Upper lobe of right lung (tissue), 1 donor: Measurements from ENCODE around the gene HS6ST3. TPM values are rescaled to one million over a fixed set of nuclear protein-coding genes. Genes with fewer than 3 reads are reported as not detected.

Experiments used
- ATAC-seq: fragments of 200-7000 bp; cut with Tn5 transposase; one replicate; pipeline ENCODE4 v1.9.1; 2020; ENCODE audit warnings: mild to moderate bottlenecking, moderate library complexity
- DNase-seq: peaks from one replicate; pipeline ENCODE4 v3.0.0-alpha.2; 2020
- H3K27ac ChIP-seq: fragments of 200-600 bp; one replicate; pipeline ENCODE4 v1.8.0; 2022
- H3K27me3 ChIP-seq: fragments of 200-600 bp; one replicate; pipeline ENCODE4 v1.8.0; 2022; ENCODE audit warnings: mild to moderate bottlenecking
- H3K36me3 ChIP-seq: fragments of 200-600 bp; one replicate; pipeline ENCODE4 v1.8.0; 2022
- H3K4me1 ChIP-seq: fragments of 200-600 bp; one replicate; pipeline ENCODE4 v1.8.0; 2022
- H3K4me3 ChIP-seq: fragments of 200-600 bp; one replicate; pipeline ENCODE4 v1.8.0; 2022; ENCODE audit warnings: mild to moderate bottlenecking
- H3K9me3 ChIP-seq: fragments of 200-600 bp; one replicate; pipeline ENCODE4 v1.8.0; 2022
- intact Hi-C: fragments of 100-400 bp; cut with DNase I; formaldehyde crosslinking; loops from one replicate; pipeline ENCODE4 v1.11.0; 2022
- total RNA-seq: library from RNA; stranded (reverse); fragmentation: NEBNext Ultra II Directional; extraction: Animal tissue kit (Norgen Biotek cat#: 25700); gene quantifications from one replicate; pipeline ENCODE4 v1.2.1, GENCODE V29; 2021
- TF ChIP-seq, protein P1 (sequence below): fragments of 200-600 bp; IDR thresholded peaks from one replicate; pipeline ENCODE4 v1.8.0; 2022; ENCODE audit warnings: antibody characterized with exemption
- donor health status: DM: no; HTN: yes; CAD: no; lungs with severe emphysema.

The HS6ST3 gene
- total RNA-seq, 1 donor from 2014 or later: not detected

- Histone ChIP-seq H3K4me1 (no peaks in the 10 kb centered on the region), H3K27me3 (no peaks in the 10 kb centered on the region), H3K4me3 (no peak overlapping the region), H3K9me3 (no peaks in the 10 kb centered on the region), H3K36me3 (no peaks in the 10 kb centered on the region), H3K27ac (no peak overlapping the region)
- no peak for DNase-seq
- intact Hi-C loops: no loop called here
- TF ChIP-seq, protein P1, sequence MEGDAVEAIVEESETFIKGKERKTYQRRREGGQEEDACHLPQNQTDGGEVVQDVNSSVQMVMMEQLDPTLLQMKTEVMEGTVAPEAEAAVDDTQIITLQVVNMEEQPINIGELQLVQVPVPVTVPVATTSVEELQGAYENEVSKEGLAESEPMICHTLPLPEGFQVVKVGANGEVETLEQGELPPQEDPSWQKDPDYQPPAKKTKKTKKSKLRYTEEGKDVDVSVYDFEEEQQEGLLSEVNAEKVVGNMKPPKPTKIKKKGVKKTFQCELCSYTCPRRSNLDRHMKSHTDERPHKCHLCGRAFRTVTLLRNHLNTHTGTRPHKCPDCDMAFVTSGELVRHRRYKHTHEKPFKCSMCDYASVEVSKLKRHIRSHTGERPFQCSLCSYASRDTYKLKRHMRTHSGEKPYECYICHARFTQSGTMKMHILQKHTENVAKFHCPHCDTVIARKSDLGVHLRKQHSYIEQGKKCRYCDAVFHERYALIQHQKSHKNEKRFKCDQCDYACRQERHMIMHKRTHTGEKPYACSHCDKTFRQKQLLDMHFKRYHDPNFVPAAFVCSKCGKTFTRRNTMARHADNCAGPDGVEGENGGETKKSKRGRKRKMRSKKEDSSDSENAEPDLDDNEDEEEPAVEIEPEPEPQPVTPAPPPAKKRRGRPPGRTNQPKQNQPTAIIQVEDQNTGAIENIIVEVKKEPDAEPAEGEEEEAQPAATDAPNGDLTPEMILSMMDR: no peak
- no peak for ATAC-seq
Observed at GRCh38 chr13:96728463-96728862, 638.6 kb downstream of the HS6ST3 start.

- Histone ChIP-seq H3K27me3 (no peaks in the 10 kb centered on the region), H3K9me3 (no peaks in the 10 kb centered on the region), H3K4me1 (no peaks in the 10 kb centered on the region), H3K36me3 (no peaks in the 10 kb centered on the region), H3K27ac (no peak overlapping the region), H3K4me3 (no peak overlapping the region)
- no peak for ATAC-seq
- TF ChIP-seq, protein P1: no peak
- intact Hi-C loops: no loop called here
- DNase-seq: no peak
Observed at GRCh38 chr13:96730676-96731075, 640.8 kb downstream of the HS6ST3 start.

GRCh38 chr13:96734499-96734898, 644.6 kb downstream of the HS6ST3 start:
- no peak overlapping the region for H3K27ac ChIP-seq
- DNase-seq (no peak), ATAC-seq (no peak)
- H3K4me3 ChIP-seq: no peak overlapping the region
- no peaks in the 10 kb centered on the region for H3K4me1 ChIP-seq
- H3K27me3 ChIP-seq: no peaks in the 10 kb centered on the region
- H3K9me3 ChIP-seq: no peaks in the 10 kb centered on the region
- intact Hi-C loops: no loop called here
- no peaks in the 10 kb centered on the region for H3K36me3 ChIP-seq
- TF ChIP-seq, protein P1: no peak

- TF ChIP-seq, protein P1: no peak
- no peaks in the 10 kb centered on the region for H3K36me3 ChIP-seq
- no peaks in the 10 kb centered on the region for H3K4me1 ChIP-seq
- no peak for DNase-seq
- no peak overlapping the region for H3K27ac ChIP-seq
- no peak for ATAC-seq
- no peak overlapping the region for H3K4me3 ChIP-seq
- H3K27me3 ChIP-seq: no peaks in the 10 kb centered on the region
- H3K9me3 ChIP-seq: no peaks in the 10 kb centered on the region
- intact Hi-C loops: no loop called here
Observed at GRCh38 chr13:96741779-96742178, 651.9 kb downstream of the HS6ST3 start.

DNA sequence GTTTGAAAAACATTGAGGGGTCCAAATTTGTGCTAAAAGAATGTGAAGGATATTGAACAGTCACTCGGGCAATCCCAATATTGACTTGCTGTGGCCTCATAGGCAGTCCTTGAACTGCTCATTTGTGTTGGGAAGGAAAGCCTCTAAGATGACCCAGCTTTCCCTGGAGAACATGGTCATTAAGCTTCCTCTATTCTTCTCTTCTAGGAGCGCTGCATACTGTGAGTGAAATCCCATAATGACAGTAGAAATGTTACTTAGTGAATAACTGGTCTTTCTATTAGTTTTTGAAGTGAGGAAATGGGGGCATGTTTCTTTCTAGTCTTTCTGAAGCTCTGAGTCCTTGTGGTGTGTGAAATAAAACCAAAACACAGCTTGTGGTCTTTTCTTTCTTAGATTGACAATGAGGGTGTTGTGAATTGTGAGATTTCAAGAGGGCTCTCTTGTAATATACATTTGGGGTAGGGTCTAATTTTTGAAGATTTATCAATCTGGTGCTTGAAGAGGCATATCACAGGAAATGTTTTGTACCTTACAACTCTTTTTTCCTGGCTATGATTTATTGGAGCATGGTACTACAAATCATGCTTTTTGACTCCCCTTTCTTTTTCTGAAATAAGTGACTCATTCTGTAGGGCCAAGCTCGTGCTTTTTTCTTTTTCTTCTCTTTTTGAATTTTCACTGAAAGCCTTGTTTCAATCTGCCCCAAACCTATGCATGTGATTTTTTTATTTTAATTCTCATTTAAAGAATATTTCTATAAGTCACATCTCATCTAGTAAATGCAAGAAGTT, 653.6 kb downstream of the HS6ST3 start:
- Histone ChIP-seq H3K4me1 (no peaks in the 10 kb centered on the region), H3K27me3 (no peaks in the 10 kb centered on the region), H3K4me3 (no peak overlapping the region), H3K36me3 (no peaks in the 10 kb centered on the region), H3K27ac (no peak overlapping the region), H3K9me3 (no peaks in the 10 kb centered on the region)
- TF ChIP-seq, protein P1: no peak
- intact Hi-C loops: no loop called here
- DNase-seq (no peak), ATAC-seq (no peak)
